Measurements from ENCODE around the gene FAM50B. TPM values are rescaled to one million over a fixed set of nuclear protein-coding genes. Genes with fewer than 3 reads are reported as not detected.

FAM50B gene
- total and polyA plus RNA-seq, 10 of the 15 experiments (the other 5 are each of a cell fraction or from before 2014, with no cell fraction given), result 0.58 to 10.2 (median 5.9) TPM

DNA sequence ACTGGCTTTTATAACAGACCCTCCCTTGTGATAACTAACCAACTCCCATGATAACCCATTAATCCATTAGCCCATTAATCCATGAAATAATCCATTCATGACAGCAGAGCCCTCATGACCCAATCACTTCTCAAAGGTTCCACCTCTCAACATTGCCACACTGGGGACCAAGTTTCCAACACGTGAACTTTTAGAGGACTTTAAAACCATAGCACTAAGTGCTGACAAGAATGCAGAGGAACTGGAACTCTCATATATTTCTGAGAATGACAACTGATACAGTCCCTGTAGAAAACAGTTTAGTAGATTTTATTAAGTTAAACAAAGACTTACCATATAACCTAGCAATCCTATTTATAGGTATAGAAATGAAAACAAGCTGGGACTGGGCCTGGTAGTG lies 11.4 kb upstream of the FAM50B start:
- SMC1A ChIA-PET (ENCODE audit: uncharacterized antibody, unreplicated experiment), result no interaction called here
- no peaks in the 10 kb centered on the region for H3K36me3 ChIP-seq (ENCODE audit: control insufficient read depth in 2 of 2, insufficient read depth in 2 of 2, low read length in 1 of 2)
- FAIRE-seq, result no peak
- H3K27me3 ChIP-seq (replicated peaks in 1 of 2; ENCODE audit: control insufficient read depth in 2 of 2, insufficient read depth in 2 of 2, low read length in 1 of 2), result no peaks in the 10 kb centered on the region
- no peak for ATAC-seq
- no peak overlapping the region for H3K4me3 ChIP-seq
- WGBS (ENCODE audit: insufficient coverage, insufficient replicate concordance, low lambda C conversion rate, missing lambda C conversion rate), result 83% methylated on average over 1 of the region's 1 CpG
- H3K79me2 ChIP-seq (ENCODE audit: control insufficient read depth, insufficient read depth, low read length), result no peaks in the 10 kb centered on the region
- H3K9me3 ChIP-seq (replicated peaks; ENCODE audit: control insufficient read depth, insufficient read depth, low read length), result no peaks in the 10 kb centered on the region
- no peak for DNase-seq (ENCODE audit: low read depth, low spot score)
- no peaks in the 10 kb centered on the region for H4K20me1 ChIP-seq (ENCODE audit: control insufficient read depth, insufficient read depth)
- RAD21 ChIA-PET (ENCODE audit: unreplicated experiment), result no interaction called here
- intact Hi-C loops (cut with micrococcal nuclease; ENCODE audit: unreplicated experiment), result no loop called here
- H3K27ac ChIP-seq (ENCODE audit: control insufficient read depth, insufficient read depth), result no peak overlapping the region
- no peak overlapping the region for H3K4me2 ChIP-seq (ENCODE audit: control insufficient read depth, insufficient read depth)
- no TSS peak for BruUV-seq (replicated peaks)
- CTCF ChIA-PET, result no interaction called here
- no peak overlapping the region for H2AFZ ChIP-seq (ENCODE audit: control insufficient read depth, low read depth, low read length)
- POLR2A ChIA-PET, result no interaction called here
- in situ Hi-C loops (cut with MboI), result no loop called here
- TF ChIP-seq, protein P1, sequence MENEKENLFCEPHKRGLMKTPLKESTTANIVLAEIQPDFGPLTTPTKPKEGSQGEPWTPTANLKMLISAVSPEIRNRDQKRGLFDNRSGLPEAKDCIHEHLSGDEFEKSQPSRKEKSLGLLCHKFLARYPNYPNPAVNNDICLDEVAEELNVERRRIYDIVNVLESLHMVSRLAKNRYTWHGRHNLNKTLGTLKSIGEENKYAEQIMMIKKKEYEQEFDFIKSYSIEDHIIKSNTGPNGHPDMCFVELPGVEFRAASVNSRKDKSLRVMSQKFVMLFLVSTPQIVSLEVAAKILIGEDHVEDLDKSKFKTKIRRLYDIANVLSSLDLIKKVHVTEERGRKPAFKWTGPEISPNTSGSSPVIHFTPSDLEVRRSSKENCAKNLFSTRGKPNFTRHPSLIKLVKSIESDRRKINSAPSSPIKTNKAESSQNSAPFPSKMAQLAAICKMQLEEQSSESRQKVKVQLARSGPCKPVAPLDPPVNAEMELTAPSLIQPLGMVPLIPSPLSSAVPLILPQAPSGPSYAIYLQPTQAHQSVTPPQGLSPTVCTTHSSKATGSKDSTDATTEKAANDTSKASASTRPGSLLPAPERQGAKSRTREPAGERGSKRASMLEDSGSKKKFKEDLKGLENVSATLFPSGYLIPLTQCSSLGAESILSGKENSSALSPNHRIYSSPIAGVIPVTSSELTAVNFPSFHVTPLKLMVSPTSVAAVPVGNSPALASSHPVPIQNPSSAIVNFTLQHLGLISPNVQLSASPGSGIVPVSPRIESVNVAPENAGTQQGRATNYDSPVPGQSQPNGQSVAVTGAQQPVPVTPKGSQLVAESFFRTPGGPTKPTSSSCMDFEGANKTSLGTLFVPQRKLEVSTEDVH (IDR thresholded peaks at IDR 0.05; ENCODE audit: low read depth, partially characterized antibody), result no peak
- TF ChIP-seq IRF4 (IDR thresholded peaks at IDR 0.05; ENCODE audit: low read depth, low read length), result no peak
- no peak for TF ChIP-seq PRDM15 (CRISPR knock-in tag; IDR thresholded peaks at IDR 0.05)
- TF ChIP-seq, protein P2, sequence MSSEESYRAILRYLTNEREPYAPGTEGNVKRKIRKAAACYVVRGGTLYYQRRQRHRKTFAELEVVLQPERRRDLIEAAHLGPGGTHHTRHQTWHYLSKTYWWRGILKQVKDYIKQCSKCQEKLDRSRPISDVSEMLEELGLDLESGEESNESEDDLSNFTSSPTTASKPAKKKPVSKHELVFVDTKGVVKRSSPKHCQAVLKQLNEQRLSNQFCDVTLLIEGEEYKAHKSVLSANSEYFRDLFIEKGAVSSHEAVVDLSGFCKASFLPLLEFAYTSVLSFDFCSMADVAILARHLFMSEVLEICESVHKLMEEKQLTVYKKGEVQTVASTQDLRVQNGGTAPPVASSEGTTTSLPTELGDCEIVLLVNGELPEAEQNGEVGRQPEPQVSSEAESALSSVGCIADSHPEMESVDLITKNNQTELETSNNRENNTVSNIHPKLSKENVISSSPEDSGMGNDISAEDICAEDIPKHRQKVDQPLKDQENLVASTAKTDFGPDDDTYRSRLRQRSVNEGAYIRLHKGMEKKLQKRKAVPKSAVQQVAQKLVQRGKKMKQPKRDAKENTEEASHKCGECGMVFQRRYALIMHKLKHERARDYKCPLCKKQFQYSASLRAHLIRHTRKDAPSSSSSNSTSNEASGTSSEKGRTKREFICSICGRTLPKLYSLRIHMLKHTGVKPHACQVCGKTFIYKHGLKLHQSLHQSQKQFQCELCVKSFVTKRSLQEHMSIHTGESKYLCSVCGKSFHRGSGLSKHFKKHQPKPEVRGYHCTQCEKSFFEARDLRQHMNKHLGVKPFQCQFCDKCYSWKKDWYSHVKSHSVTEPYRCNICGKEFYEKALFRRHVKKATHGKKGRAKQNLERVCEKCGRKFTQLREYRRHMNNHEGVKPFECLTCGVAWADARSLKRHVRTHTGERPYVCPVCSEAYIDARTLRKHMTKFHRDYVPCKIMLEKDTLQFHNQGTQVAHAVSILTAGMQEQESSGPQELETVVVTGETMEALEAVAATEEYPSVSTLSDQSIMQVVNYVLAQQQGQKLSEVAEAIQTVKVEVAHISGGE (CRISPR knock-in tag; IDR thresholded peaks at IDR 0.05), result no peak
- no peak for TF ChIP-seq ZZZ3 (IDR thresholded peaks at IDR 0.05; ENCODE audit: control insufficient read depth, insufficient read length, low read depth)
- no peak for TF ChIP-seq IKZF2 (IDR thresholded peaks at IDR 0.05)
- TF ChIP-seq SMARCA5 (IDR thresholded peaks at IDR 0.05), result no peak
- no peak for TF ChIP-seq DPF2 (IDR thresholded peaks at IDR 0.05)
- no peak for TF ChIP-seq PAX5 (IDR thresholded peaks at IDR 0.05; ENCODE audit: borderline replicate concordance, low read depth, low read length)
- no peak for TF ChIP-seq NR2C2 (IDR thresholded peaks at IDR 0.05; ENCODE audit: borderline replicate concordance, control insufficient read depth, insufficient read length, low read depth)
- no peak for TF ChIP-seq ETV6 (conservative IDR thresholded peaks at IDR 0.05 in 1 of 2, IDR thresholded peaks at IDR 0.05 in 1 of 2; ENCODE audit: borderline replicate concordance in 1 of 2, low read depth in 1 of 2)
- H3K4me1 ChIP-seq (ENCODE audit: control insufficient read depth, insufficient read depth, low read length), result no peaks in the 10 kb centered on the region
- H3K9ac ChIP-seq (ENCODE audit: control insufficient read depth, insufficient read depth, low read length), result no peak overlapping the region

Data from GM12878 (cell line).